ENCODE measurements around the gene ARHGAP10. TPM values are rescaled to one million over a fixed set of nuclear protein-coding genes. Genes with fewer than 3 reads are reported as not detected.

ARHGAP10 gene
- total RNA-seq, 1 experiment from 2014 or later: 9.0 TPM

DNA sequence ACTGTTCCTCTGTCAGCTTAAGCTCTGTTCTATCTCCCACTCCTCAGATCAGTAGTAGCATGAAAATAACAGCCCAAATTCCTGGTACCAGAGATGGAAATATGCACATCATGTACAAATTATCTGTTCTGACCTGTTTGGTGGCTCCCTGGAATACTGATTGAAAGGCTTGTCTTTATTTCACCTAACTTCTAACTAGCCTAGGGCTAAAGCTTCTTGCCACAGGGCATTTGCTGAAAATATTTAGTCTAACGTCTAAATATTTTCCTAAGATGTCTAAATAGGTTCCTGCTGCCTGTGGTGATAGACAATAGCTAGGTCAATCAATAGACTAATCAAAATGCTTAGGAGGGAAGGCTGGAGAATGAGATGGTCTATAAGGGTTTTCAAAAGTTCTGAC, 35.0 kb upstream of the ARHGAP10 start:
- ChIA-PET POLR2A (ENCODE audit: unreplicated experiment) (no interaction called here), CTCF (no interaction called here)
- no peak overlapping the region for H3K9ac ChIP-seq (ENCODE audit: low read length)
- no peak for DNase-seq
- H3K4me3 ChIP-seq (ENCODE audit: low read length): no peak overlapping the region
- no peak for TF ChIP-seq EZH2 (IDR thresholded peaks at IDR 0.05; ENCODE audit: low read length, unreplicated experiment)
- TF ChIP-seq, protein P1, sequence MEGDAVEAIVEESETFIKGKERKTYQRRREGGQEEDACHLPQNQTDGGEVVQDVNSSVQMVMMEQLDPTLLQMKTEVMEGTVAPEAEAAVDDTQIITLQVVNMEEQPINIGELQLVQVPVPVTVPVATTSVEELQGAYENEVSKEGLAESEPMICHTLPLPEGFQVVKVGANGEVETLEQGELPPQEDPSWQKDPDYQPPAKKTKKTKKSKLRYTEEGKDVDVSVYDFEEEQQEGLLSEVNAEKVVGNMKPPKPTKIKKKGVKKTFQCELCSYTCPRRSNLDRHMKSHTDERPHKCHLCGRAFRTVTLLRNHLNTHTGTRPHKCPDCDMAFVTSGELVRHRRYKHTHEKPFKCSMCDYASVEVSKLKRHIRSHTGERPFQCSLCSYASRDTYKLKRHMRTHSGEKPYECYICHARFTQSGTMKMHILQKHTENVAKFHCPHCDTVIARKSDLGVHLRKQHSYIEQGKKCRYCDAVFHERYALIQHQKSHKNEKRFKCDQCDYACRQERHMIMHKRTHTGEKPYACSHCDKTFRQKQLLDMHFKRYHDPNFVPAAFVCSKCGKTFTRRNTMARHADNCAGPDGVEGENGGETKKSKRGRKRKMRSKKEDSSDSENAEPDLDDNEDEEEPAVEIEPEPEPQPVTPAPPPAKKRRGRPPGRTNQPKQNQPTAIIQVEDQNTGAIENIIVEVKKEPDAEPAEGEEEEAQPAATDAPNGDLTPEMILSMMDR (conservative IDR thresholded peaks at IDR 0.05; ENCODE audit: low read depth, low read length): no peak
- no peak for TF ChIP-seq EZH2phosphoT487 (IDR thresholded peaks at IDR 0.05; ENCODE audit: borderline replicate concordance, low read length)
- intact Hi-C loops (cut with micrococcal nuclease): no loop called here
- H3K9me3 ChIP-seq (ENCODE audit: low read length): no peaks in the 10 kb centered on the region
- no peaks in the 10 kb centered on the region for H3F3A ChIP-seq (ENCODE audit: low read length, unreplicated experiment)
- no peak overlapping the region for H2AFZ ChIP-seq (ENCODE audit: low read length)
- no peaks in the 10 kb centered on the region for H3K27me3 ChIP-seq (ENCODE audit: low read length)
- H3K79me2 ChIP-seq (ENCODE audit: low read length): no peaks in the 10 kb centered on the region
- no TSS peak for BruUV-seq (replicated peaks)
- ATAC-seq: no peak
- H3K36me3 ChIP-seq (ENCODE audit: low read depth, low read length): no peaks in the 10 kb centered on the region
- H3K4me1 ChIP-seq (ENCODE audit: insufficient read depth, low read length): no peaks in the 10 kb centered on the region
- no peak overlapping the region for H3K4me2 ChIP-seq (ENCODE audit: low read length)
- no peak overlapping the region for H3K27ac ChIP-seq (ENCODE audit: low read length)
- H3K9me2 ChIP-seq (replicated peaks; ENCODE audit: low read length): no peaks in the 10 kb centered on the region
- no peaks in the 10 kb centered on the region for H4K20me1 ChIP-seq (ENCODE audit: low read length)

DNA sequence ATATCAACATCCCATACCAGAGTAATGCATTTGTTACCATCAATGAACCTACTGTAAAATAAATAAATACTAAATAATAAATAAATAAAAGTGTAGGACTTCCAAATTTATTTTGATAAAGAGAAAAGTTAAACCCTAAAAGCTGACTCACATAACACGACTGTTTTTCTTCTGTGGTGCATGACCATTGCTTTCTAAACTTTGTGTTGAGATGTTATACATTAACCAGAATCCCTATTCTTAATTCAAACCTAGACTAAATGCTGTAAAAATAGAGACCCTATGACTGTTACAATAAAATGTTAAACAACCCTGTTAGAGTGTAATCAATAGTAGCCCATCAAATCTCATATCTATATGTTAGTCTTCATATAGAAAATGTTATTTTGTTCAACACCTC, 27.0 kb upstream of the ARHGAP10 start:
- Histone ChIP-seq H3K79me2 (ENCODE audit: low read length) (no peaks in the 10 kb centered on the region), H3K27ac (ENCODE audit: low read length) (no peak overlapping the region), H4K20me1 (ENCODE audit: low read length) (no peaks in the 10 kb centered on the region), H3K4me3 (ENCODE audit: low read length) (no peak overlapping the region), H3K4me2 (ENCODE audit: low read length) (no peak overlapping the region), H3F3A (ENCODE audit: low read length, unreplicated experiment) (no peaks in the 10 kb centered on the region), H3K9ac (ENCODE audit: low read length) (no peak overlapping the region), H3K27me3 (ENCODE audit: low read length) (no peaks in the 10 kb centered on the region), H3K9me3 (ENCODE audit: low read length) (no peaks in the 10 kb centered on the region), H3K36me3 (ENCODE audit: low read depth, low read length) (no peaks in the 10 kb centered on the region), H3K4me1 (ENCODE audit: insufficient read depth, low read length) (no peaks in the 10 kb centered on the region), H3K9me2 (replicated peaks; ENCODE audit: low read length) (no peaks in the 10 kb centered on the region), H2AFZ (ENCODE audit: low read length) (no peak overlapping the region)
- CTCF ChIA-PET: no interaction called here
- ATAC-seq (no peak), DNase-seq (no peak)
- intact Hi-C loops (cut with micrococcal nuclease): no loop called here
- TF ChIP-seq EZH2 (IDR thresholded peaks at IDR 0.05; ENCODE audit: low read length, unreplicated experiment): no peak
- TF ChIP-seq EZH2phosphoT487 (IDR thresholded peaks at IDR 0.05; ENCODE audit: borderline replicate concordance, low read length): no peak
- POLR2A ChIA-PET (ENCODE audit: unreplicated experiment): no interaction called here
- no TSS peak for BruUV-seq (replicated peaks)

DNA sequence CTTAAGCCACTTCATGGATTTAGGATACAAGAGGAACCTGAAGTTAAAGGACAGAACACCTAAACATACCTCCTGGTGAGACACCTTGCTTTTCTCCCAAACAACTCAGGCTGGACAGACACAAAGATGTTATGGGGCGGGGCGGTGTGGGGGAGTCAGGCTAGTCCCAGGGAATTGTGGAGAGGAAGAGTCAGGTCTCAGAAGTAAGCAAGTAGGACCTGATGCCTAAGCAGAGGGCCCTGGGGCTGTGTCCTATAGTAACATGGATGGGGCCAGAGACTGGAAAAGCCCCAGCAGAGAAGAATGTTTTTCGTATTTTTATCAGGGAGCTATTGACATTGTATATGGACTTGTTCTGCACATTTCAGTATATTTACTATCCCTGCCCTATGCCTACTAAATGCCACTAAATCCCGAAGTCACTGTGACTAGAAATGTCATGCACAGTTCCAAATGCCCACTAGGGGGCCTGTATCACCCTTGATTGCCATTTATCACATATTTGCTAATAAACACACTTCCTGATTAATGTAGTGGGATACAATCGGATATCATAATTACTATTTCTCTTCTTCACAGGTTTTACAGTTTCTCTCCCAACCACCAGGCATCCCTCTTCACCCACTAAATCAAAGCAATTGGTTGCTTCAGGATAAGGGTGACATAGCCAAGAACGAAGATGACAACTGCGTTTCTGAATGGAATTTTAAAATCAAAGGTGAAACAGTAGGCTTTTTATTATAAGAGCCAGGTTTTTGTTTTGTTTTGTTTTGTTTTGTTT, 23.8 kb upstream of the ARHGAP10 start:
- no TSS peak for BruUV-seq (replicated peaks)
- H2AFZ ChIP-seq (ENCODE audit: low read length): no peak overlapping the region
- H3K9ac ChIP-seq (ENCODE audit: low read length): no peak overlapping the region
- ATAC-seq (peak; percentile 66), DNase-seq (peak; percentile 64)
- ChIA-PET POLR2A (ENCODE audit: unreplicated experiment) (no interaction called here), CTCF (interaction anchor here (1.6 kb wide), 1 partner anchor 159 kb away, joined by 6 read pairs; no protein-coding TSS in a partner anchor)
- H4K20me1 ChIP-seq (ENCODE audit: low read length): no peaks in the 10 kb centered on the region
- intact Hi-C loops (cut with micrococcal nuclease): loop anchor here (1.0 to 2.0 kb wide), 2 partner anchors 111 to 158 kb away; no protein-coding TSS in a partner anchor
- H3F3A ChIP-seq (ENCODE audit: low read length, unreplicated experiment): no peaks in the 10 kb centered on the region
- H3K36me3 ChIP-seq (ENCODE audit: low read depth, low read length): no peaks in the 10 kb centered on the region
- no peak overlapping the region for H3K4me3 ChIP-seq (ENCODE audit: low read length)
- no peaks in the 10 kb centered on the region for H3K4me1 ChIP-seq (ENCODE audit: insufficient read depth, low read length)
- no peaks in the 10 kb centered on the region for H3K9me3 ChIP-seq (ENCODE audit: low read length)
- H3K4me2 ChIP-seq (ENCODE audit: low read length): no peak overlapping the region
- no peaks in the 10 kb centered on the region for H3K27me3 ChIP-seq (ENCODE audit: low read length)
- TF ChIP-seq, protein P1 (conservative IDR thresholded peaks at IDR 0.05; ENCODE audit: low read depth, low read length): peak; percentile 87
- no peak for TF ChIP-seq EZH2phosphoT487 (IDR thresholded peaks at IDR 0.05; ENCODE audit: borderline replicate concordance, low read length)
- TF ChIP-seq EZH2 (IDR thresholded peaks at IDR 0.05; ENCODE audit: low read length, unreplicated experiment): no peak
- no peaks in the 10 kb centered on the region for H3K9me2 ChIP-seq (replicated peaks; ENCODE audit: low read length)
- H3K79me2 ChIP-seq (ENCODE audit: low read length): no peaks in the 10 kb centered on the region
- H3K27ac ChIP-seq (ENCODE audit: low read length): no peak overlapping the region
